Naive thymus-derived CD8-positive, alpha-beta T cell (primary cell): ENCODE data around the gene TMCO1. TPM values are rescaled to one million over a fixed set of nuclear protein-coding genes. Genes with fewer than 3 reads are reported as not detected.
"Not testable (repeated sequence)": the region's sequence is repeated elsewhere in the genome, so short reads cannot be mapped to it uniquely, and the experiment has no call there.

Source experiments
- ATAC-seq, 2 donors: fragments of 150-1000 bp; cut with Tn5 transposase in 1 of 2; sonication (Bioruptor Pico), chemical (Tn5 transposase) in 1 of 2; 1 replicate in 1 of 2; 2 replicates in 1 of 2; pipeline ENCODE4 v1.10.0; 2021; ENCODE audit warnings: mild to moderate bottlenecking in 2 of 2, moderate library complexity in 2 of 2
- POLR2A ChIA-PET: fragments of 350-600 bp; sonication (Branson Sonifier 250); formaldehyde crosslinking; loops from one replicate; lab custom pipeline; 2021; ENCODE audit warnings: antibody characterized with exemption; lab: Charles Lee
- DNase-seq, 10 donors: peaks; one replicate each; pipeline versions ENCODE4 v3.0.0 to v3.0.0-alpha.2; 2020 to 2022
- H3K27ac Mint-ChIP-seq, 10 donors: one replicate each; pipeline ENCODE4 v1.8.0; 2020 to 2022; ENCODE audit warnings: mild to moderate bottlenecking in 10 of 10, mixed read lengths in 10 of 10, moderate library complexity in 4 of 10, inconsistent platforms in 1 of 10
- H3K27me3 Mint-ChIP-seq, 5 donors: one replicate each; pipeline ENCODE4 v1.8.0; 2021 to 2022; ENCODE audit warnings: mixed read lengths in 5 of 5
- H3K36me3 Mint-ChIP-seq, 3 donors: one replicate each; pipeline ENCODE4 v1.8.0; 2020 to 2022; ENCODE audit warnings: mixed read lengths in 3 of 3, mild to moderate bottlenecking in 2 of 3, inconsistent platforms in 1 of 3
- H3K4me1 Mint-ChIP-seq, 4 donors: one replicate each; pipeline ENCODE4 v1.8.0; 2021 to 2022; ENCODE audit warnings: mixed read lengths in 4 of 4
- H3K4me3 Mint-ChIP-seq, 10 donors: one replicate each; pipeline ENCODE4 v1.8.0; 2020 to 2022; ENCODE audit warnings: mild to moderate bottlenecking in 10 of 10, mixed read lengths in 10 of 10, moderate library complexity in 6 of 10, inconsistent platforms in 1 of 10
- H3K9me3 Mint-ChIP-seq, 9 donors: one replicate each; pipeline ENCODE4 v1.8.0; 2020 to 2022; ENCODE audit warnings: mixed read lengths in 9 of 9, mild to moderate bottlenecking in 3 of 9, inconsistent platforms in 1 of 9, moderate library complexity in 1 of 9
- polyA plus RNA-seq, 3 donors: library from polyadenylated mRNA; unstranded; fragments of 300-500 nt; fragmentation: Illumina TruSeq; gene quantifications; one replicate each; pipeline ENCODE4 v1.2.3, GENCODE V29; 2021
- total RNA-seq, 8 experiments: library from RNA in 2 of 8; stranded (reverse) in 2 of 8; gene quantifications; one replicate each; pipeline ENCODE4 v1.2.3 and lab custom pipeline; 2021 to 2026

Gene TMCO1
- total and polyA plus RNA-seq, 5 experiments from 2014 or later, result 54.4 to 126 (median 92.3) TPM

DNA sequence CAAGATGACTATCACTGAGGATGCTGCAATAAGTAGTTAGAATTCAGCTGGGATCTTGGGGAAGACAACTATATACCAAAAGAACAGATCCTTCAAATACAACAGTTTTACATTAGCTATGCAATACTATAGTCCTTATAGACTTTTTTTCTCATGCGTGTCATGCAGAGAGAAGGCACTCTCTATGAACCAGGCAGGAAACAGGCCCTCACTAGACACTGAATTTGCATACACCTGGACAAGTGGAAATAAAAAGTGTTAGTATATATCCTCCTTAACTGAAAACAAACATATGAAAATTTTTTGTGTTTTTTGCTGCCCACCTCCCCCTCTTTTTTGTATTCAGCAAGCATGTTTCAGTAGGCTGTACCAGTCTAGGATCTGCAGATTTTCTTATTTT lies 29.9 kb downstream of the TMCO1 start:
- no peaks in the 10 kb centered on the region for H3K9me3 Mint-ChIP-seq
- H3K27me3 Mint-ChIP-seq, result no peaks in the 10 kb centered on the region
- DNase-seq (no peak), ATAC-seq (no peak)
- POLR2A ChIA-PET, result no interaction called here
- H3K36me3 Mint-ChIP-seq, result peaks cover 18 to 81% (median 41%) of the 10 kb centered on the region in 3 donors
- no peak overlapping the region for H3K4me3 Mint-ChIP-seq
- H3K27ac Mint-ChIP-seq, result peak overlapping the region in 4 of 10 donors; percentile 16 to 75 (median 42)
- H3K4me1 Mint-ChIP-seq, result peaks cover 6 to 26% (median 19%) of the 10 kb centered on the region in 4 donors

DNA sequence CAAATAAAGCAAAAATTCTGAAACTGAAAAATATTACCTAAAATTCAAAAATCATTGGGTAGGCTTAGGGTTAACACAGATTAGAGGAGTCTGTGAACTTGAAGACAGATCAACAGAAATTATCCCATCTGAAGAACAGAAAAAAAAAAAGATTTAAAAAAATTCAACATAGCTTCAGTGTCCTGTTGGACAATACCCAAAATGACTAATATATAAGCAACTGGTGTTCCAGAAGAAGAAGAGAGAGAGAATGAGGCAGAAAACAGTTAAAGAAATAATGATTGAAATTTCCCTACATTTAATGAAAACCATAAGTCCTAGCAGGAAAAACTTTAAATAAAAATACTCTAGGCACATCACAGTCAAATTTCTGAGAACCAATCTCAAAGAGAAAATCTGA lies 31.5 kb downstream of the TMCO1 start:
- no peak for DNase-seq
- no peak for ATAC-seq
- Mint-ChIP-seq H3K4me1 (peaks cover 4 to 26% (median 19%) of the 10 kb centered on the region in 4 donors), H3K27me3 (no peaks in the 10 kb centered on the region), H3K27ac (peak overlapping the region in 2 of 10 donors; percentile 14 to 61), H3K9me3 (no peaks in the 10 kb centered on the region), H3K4me3 (no peak overlapping the region), H3K36me3 (peaks cover 14 to 78% (median 30%) of the 10 kb centered on the region in 3 donors)
- POLR2A ChIA-PET, result no interaction called here

DNA sequence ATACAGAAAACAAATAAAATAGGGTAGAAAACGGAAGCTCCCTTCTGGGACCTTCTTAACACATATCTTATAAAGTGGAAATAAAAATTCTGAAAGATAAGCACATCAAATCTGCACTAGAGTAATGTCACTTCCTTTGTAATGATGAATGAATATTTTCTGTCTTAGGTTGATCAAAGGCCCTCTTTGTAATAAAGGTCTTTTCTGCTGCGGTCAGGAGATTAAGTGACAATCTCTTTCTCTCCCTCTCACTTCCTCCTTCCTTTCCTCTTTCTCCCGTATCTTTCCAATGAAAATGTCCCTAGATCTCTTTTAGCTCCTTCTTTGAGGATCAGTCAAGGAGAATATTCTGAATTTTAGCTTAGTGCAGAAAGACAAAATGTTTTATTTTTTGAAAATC lies 33.8 kb downstream of the TMCO1 start:
- Mint-ChIP-seq H3K4me1 (peaks cover 2 to 26% (median 15%) of the 10 kb centered on the region in 4 donors), H3K9me3 (no peaks in the 10 kb centered on the region), H3K27ac (peak overlapping the region in 1 of 10 donors; percentile 29), H3K36me3 (peaks cover 0 to 68% (median 10%) of the 10 kb centered on the region in 3 donors), H3K27me3 (no peaks in the 10 kb centered on the region), H3K4me3 (no peak overlapping the region)
- POLR2A ChIA-PET, result no interaction called here
- no peak for DNase-seq
- ATAC-seq, result no peak

DNA sequence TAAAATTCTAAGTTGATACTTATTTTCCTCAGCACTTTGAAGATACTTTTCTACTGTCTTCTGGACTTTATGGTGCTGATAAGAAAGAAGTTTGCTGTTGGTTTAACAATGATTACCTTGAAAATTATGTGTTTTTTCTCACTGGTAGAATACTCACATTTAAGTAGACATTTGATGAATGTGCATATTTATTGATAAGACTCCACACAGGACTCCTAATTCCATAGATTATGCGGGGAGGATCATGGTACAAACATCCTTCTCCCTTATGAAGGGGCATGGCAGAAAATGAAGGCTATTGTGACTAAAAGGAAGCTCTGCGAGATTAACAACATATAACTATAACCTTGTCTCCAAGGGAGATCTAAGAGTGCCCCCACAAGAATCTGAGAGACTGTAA lies 41.8 kb downstream of the TMCO1 start:
- ATAC-seq (no peak), DNase-seq (no peak)
- Mint-ChIP-seq H3K27me3 (no peaks in the 10 kb centered on the region), H3K36me3 (peaks cover 0 to 50% (median 16%) of the 10 kb centered on the region in 3 donors), H3K27ac (peak overlapping the region in 2 of 10 donors; percentile 16 to 40), H3K4me3 (no peak overlapping the region), H3K9me3 (no peaks in the 10 kb centered on the region), H3K4me1 (no peaks in the 10 kb centered on the region)
- POLR2A ChIA-PET, result interaction anchor here (0.5 kb wide), 1 partner anchor 25 kb away, joined by 4 read pairs; no protein-coding TSS in a partner anchor

DNA sequence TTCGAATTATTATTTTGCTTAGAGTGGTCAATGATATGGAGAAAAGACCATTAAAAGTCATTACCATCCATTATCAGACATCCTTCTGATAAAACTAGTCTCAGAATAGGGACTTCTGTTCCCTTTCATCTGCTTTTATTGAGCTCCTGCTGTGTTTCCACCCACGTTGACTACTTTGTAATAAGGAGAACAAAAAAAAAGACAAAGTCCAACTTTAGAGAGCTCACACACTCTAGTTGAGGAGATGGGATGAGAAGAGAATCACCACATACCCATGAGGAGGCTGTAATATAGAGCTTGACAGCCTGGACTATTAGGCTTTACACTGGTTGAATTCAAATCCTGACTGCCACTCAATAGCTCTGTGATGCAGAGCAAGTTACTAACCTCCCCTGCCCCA lies 42.5 kb downstream of the TMCO1 start:
- no peak overlapping the region for H3K4me3 Mint-ChIP-seq
- POLR2A ChIA-PET, result no interaction called here
- H3K27me3 Mint-ChIP-seq, result no peaks in the 10 kb centered on the region
- peaks cover 0 to 47% (median 16%) of the 10 kb centered on the region in 3 donors for H3K36me3 Mint-ChIP-seq
- DNase-seq (no peak), ATAC-seq (no peak)
- no peaks in the 10 kb centered on the region for H3K9me3 Mint-ChIP-seq
- no peaks in the 10 kb centered on the region for H3K4me1 Mint-ChIP-seq
- H3K27ac Mint-ChIP-seq, result peak overlapping the region in 1 of 10 donors; percentile 40

DNA sequence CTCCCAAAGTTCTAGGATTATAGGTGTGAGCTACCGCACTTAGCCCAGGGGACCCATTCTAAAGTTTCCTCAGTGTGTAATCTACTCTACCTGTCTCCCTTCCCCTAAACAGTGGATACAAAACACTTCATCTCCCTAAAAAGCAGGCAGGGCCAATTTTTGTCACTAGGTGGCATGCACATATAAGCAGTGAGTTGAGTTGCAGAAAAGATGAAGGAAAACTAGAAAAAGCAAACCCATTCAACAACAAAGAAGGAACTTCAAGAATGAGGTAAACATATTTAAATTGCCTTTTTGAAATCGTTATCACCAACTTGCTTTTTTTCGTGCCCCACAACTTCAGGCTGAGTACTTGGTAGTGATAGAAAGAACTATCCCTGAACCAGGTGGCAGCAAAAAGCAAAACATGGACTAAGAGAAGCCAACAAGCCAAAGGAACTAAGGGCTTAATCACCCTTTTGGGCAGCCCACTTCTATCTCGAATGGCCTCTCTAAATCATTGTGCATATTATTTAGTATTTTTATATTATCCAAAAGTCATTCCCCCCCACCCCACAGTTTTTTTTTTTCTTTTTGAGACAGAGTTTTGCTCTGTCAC lies 50.7 kb downstream of the TMCO1 start:
- Mint-ChIP-seq H3K4me3 (no peak overlapping the region), H3K36me3 (peaks cover 0 to 3% (median 0%) of the 10 kb centered on the region in 3 donors), H3K27me3 (no peaks in the 10 kb centered on the region), H3K9me3 (no peaks in the 10 kb centered on the region), H3K4me1 (no peaks in the 10 kb centered on the region), H3K27ac (peak overlapping the region in 1 of 10 donors; percentile 52)
- POLR2A ChIA-PET, result no interaction called here
- peak in 7 of 10 donors; percentile 3 to 31 (median 26) for DNase-seq
- peak in 1 of 2 donors; percentile 39 for ATAC-seq

DNA sequence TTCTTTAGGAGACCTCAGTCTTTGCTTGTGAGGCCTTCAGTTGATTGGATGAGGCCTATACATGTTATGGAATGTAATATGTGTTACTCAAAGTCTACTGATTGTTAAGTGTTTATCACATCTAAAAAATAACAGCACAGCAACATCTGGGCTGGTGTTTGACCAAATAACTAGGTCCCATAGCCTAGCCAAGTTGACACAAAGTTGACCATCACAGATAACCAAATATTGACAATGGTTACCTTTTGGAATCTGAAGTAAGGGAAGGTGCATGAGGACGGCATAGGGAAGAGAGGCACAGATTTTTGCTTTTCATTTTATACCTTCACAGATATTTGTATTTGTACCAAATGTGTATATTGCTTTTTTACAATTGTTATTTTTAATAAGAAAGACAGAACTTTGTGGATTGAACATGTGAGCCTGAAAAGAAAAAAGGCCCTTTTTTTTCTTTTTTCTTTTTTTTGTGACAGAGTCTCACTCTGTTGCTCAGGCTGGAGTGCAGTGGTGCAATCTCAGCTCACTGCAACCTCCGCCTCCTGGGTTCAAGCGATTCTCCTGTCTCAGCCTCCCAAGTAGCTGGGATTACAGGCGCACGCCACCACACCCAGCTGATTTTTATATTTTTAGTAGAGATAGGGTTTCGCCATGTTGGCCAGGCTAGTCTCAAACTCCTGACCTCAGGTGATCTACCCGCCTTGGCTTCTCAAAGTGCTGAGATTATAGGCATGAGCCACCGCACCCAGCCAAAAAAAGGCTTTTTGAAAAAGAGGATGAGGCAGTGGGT lies 52.2 kb downstream of the TMCO1 start:
- peak overlapping the region in 1 of 10 donors; percentile 29 for H3K27ac Mint-ChIP-seq
- H3K9me3 Mint-ChIP-seq, H3K4me3 Mint-ChIP-seq, H3K27me3 Mint-ChIP-seq, POLR2A ChIA-PET, DNase-seq, H3K36me3 Mint-ChIP-seq, ATAC-seq, H3K4me1 Mint-ChIP-seq: not testable (repeated sequence)

DNA sequence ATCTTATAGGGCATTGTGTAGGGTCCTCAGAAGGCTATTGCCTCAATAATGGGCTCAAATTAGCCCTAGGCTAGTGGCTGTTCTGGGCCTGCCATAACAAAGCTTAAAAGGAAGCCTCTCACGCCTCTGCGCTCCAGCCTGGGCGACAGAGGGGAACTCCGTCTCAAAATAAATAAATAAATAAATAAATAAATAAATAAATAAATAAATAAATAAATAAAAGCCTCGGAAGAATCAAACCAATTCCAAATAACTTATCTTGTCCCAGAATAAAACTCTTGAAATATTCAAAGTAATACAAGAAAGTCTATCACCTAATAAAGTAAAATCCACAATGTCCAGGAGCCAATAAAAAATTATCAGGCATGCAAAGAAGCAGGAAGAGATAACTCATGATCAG lies 55.9 kb downstream of the TMCO1 start:
- H3K4me1 Mint-ChIP-seq, result no peaks in the 10 kb centered on the region
- no peak overlapping the region for H3K27ac Mint-ChIP-seq
- peaks cover 9 to 24% (median 13%) of the 10 kb centered on the region in 5 donors for H3K27me3 Mint-ChIP-seq
- H3K36me3 Mint-ChIP-seq, result peaks cover 0 to 5% (median 0%) of the 10 kb centered on the region in 3 donors
- no peak overlapping the region for H3K4me3 Mint-ChIP-seq
- POLR2A ChIA-PET, result no interaction called here
- no peak for DNase-seq
- no peak for ATAC-seq
- H3K9me3 Mint-ChIP-seq, result no peaks in the 10 kb centered on the region

DNA sequence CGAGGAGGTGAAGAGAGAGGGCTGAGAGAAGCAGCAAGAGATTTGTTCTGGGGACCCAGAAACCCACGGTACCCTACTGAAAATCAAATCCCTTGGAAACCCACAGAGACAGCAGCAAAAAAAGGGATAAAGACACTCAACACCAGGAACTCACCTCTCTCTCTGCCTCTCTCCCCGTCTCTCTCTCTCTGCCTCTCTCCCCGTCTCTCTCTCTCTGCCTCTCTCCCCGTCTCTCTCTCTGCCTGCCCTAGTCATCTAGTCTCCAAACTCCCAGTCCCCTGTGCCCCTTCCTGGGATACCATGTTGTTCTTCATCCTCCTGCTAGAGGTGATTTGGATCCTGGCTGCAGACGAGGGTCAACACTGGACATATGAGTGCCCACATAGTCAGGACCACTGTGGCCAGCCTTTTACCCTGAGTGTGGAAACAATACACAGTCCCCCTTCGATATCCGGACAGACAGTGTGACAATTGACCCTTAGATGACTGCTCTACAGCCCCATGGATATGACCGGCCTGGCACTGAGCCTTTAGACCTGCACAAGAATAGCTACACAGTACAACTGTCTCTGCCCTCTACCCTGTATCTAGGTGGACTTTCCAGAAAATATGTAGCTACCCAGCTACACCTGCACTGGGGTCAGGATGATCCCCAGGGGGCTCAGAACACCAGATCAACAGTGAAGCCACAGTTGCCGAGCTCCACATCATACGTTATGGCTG lies 60.5 kb downstream of the TMCO1 start:
- H3K4me1 Mint-ChIP-seq, result no peaks in the 10 kb centered on the region
- ATAC-seq (no peak), DNase-seq (no peak)
- H3K27me3 Mint-ChIP-seq, result peaks cover 18 to 46% (median 21%) of the 10 kb centered on the region in 5 donors
- POLR2A ChIA-PET, result no interaction called here
- no peak overlapping the region for H3K27ac Mint-ChIP-seq
- H3K9me3 Mint-ChIP-seq, result no peaks in the 10 kb centered on the region
- H3K36me3 Mint-ChIP-seq, result peaks cover 0 to 5% (median 0%) of the 10 kb centered on the region in 3 donors
- no peak overlapping the region for H3K4me3 Mint-ChIP-seq

DNA sequence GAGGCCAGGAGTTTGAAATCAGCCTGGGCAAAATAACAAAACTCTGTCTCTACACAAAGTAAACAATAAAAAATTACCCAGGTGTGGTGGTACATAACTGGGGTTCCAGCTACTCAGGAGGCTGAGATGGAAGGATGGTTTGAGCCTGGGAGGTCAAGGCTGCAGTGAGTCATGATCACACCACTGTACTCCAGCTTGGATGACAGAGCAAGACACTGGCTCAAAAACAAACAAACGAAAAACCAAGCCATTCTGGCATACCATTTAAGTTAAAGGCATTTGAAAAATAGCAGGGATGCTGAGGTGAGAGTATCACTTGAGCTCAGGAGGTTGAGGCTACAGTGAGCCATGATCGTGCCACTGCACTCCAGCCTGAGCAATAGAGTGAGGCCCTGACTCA lies 65.0 kb downstream of the TMCO1 start:
- Mint-ChIP-seq H3K36me3 (peaks cover 0 to 3% (median 0%) of the 10 kb centered on the region in 3 donors), H3K4me3 (no peak overlapping the region), H3K4me1 (peaks cover 3 to 10% (median 3%) of the 10 kb centered on the region in 4 donors), H3K27ac (no peak overlapping the region), H3K27me3 (peaks cover 12 to 31% (median 14%) of the 10 kb centered on the region in 5 donors), H3K9me3 (no peaks in the 10 kb centered on the region)
- no peak for DNase-seq
- POLR2A ChIA-PET, result interaction anchor here (1.2 kb wide), 1 partner anchor 73 kb away, joined by 3 read pairs; the partner anchor contains the start of gene MGST3
- ATAC-seq, result no peak

DNA sequence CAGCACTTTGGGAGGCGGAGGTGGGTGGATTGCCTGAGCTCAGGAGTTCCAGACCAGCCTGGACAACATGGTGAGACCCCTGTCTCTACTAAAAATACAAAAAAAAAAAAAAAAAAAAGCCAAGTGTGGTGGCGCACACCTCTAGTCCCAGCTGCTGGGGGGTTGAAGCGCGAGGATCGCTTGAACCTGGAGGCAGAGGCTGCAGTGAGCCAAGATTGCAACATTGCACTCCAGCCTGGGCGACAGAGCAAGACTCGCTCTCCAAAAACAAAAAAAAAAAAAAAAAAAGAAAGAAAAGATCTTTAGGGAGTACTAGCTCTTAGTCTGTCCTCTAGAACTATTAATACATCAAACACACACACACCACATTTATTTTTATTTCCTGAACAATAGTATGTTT lies 66.7 kb downstream of the TMCO1 start:
- Mint-ChIP-seq H3K4me1 (peaks cover 8 to 19% (median 16%) of the 10 kb centered on the region in 4 donors), H3K27ac (peak overlapping the region in 1 of 10 donors; percentile 11), H3K27me3 (peaks cover 1 to 14% (median 4%) of the 10 kb centered on the region in 5 donors)
- not testable (repeated sequence) for DNase-seq, H3K36me3 Mint-ChIP-seq, H3K9me3 Mint-ChIP-seq, ATAC-seq, H3K4me3 Mint-ChIP-seq
- POLR2A ChIA-PET, result interaction anchor here (0.7 to 1.3 kb wide), 3 partner anchors 14 to 67 kb away, joined by 4 to 5 read pairs (median 4); partner anchors contain the start of gene TMCO1

DNA sequence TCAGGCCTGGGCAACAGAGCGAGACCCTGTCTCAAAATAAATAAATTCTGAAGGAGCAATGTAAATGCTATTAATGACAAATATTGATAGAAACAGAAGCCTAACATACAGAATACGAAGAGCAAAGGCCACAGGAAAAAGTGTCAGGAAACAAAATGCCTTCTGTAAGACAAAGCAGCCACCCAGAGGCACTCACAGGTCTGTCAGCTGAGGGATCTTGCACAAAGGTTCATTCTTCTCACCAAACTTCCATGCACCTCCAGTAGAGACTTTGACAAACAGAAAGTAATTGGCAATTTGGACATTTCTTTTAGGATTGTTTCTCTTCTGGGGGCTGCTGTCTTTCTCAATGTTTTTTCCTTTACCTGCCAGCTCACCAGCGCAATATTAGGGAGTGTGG lies 69.1 kb downstream of the TMCO1 start:
- Mint-ChIP-seq H3K27ac (peak overlapping the region in 8 of 10 donors; percentile 36 to 98 (median 69)), H3K4me3 (peak overlapping the region in 9 of 10 donors; percentile 22 to 98 (median 50)), H3K9me3 (no peaks in the 10 kb centered on the region), H3K27me3 (no peaks in the 10 kb centered on the region), H3K36me3 (peaks cover 3 to 9% (median 4%) of the 10 kb centered on the region in 3 donors), H3K4me1 (peaks cover 13 to 38% (median 32%) of the 10 kb centered on the region in 4 donors)
- POLR2A ChIA-PET, result interaction anchor here (3.1 to 3.6 kb wide), 2 partner anchors 69 to 70 kb away, joined by 15 to 32 read pairs; partner anchors contain the start of genes MGST3 and TMCO1
- DNase-seq, result no peak
- ATAC-seq, result no peak
